Astrocyte (in vitro differentiated cells and primary cell): ENCODE data around the gene CCL17.

Source experiments
- CTCF ChIP-seq: IDR thresholded peaks from 2 replicates; pipeline ENCODE4 v1.5.1; 2011; ENCODE audit warnings: low read depth, mild to moderate bottlenecking, inconsistent platforms, low read length, moderate library complexity; ENCODE audit not compliant: insufficient read depth
- EZH2 ChIP-seq: IDR thresholded peaks from 2 replicates; pipeline ENCODE4 v1.6.1; 2012; ENCODE audit warnings: mild to moderate bottlenecking, low read length, inconsistent platforms; ENCODE audit not compliant: insufficient read depth

GRCh38 chr16:57432989-57433388 lies 28.4 kb downstream of the CCL17 start:
- TF ChIP-seq CTCF (no peak), EZH2 (no peak)
